ENCODE data around the gene KIRREL3.

DNA sequence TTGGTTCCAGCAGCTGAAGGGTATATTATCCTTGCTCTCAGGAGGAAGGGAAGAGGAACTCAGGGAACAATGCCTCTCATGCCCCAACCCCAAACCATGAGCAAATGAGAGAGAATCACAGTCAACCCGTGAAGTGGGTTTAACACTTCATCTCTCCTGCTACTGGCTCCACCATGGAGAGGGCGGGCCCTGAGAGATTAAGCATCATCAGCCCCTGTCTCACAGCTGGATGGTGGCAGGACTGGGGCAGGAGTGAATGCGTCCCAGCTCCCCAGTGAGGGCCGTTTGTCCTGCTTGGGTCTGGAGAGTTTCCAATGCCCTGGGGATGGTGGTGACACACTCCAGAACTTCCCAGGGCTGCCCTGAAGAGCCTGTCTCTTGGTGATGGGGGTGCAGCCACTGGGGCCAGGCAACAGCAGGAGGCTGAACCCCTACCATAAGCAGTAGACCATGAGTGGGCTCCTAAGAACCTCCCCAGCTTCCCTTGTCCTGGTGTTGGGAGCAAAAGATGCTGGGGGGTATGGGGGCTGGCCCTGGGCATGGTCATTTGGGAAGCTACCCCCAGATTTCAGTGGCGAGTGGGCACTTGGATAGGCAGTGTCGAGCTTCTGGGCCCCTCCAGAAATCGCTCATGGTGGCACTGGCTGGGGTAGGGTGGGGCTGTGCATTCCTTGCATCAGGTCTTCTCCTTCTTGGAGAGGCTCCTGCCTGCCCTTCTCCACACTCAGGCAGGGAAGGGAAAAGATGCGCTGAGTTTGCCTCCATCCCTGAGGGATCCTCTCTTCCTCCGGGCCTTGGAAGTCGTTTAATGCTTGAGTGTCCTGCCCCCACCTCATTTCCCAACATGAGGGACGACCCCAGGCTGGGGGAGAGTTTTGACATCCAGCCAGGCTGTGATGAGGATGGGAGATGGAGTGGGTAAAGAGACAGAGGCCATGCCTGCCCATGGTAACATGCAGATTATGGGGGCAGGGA, 487.5 kb downstream of the KIRREL3 start:
- TF ChIP-seq, protein P1, sequence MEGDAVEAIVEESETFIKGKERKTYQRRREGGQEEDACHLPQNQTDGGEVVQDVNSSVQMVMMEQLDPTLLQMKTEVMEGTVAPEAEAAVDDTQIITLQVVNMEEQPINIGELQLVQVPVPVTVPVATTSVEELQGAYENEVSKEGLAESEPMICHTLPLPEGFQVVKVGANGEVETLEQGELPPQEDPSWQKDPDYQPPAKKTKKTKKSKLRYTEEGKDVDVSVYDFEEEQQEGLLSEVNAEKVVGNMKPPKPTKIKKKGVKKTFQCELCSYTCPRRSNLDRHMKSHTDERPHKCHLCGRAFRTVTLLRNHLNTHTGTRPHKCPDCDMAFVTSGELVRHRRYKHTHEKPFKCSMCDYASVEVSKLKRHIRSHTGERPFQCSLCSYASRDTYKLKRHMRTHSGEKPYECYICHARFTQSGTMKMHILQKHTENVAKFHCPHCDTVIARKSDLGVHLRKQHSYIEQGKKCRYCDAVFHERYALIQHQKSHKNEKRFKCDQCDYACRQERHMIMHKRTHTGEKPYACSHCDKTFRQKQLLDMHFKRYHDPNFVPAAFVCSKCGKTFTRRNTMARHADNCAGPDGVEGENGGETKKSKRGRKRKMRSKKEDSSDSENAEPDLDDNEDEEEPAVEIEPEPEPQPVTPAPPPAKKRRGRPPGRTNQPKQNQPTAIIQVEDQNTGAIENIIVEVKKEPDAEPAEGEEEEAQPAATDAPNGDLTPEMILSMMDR (conservative IDR thresholded peaks at IDR 0.05; ENCODE audit: low read depth, low read length), result no peak
- TF ChIP-seq EZH2 (IDR thresholded peaks at IDR 0.05; ENCODE audit: low read length, unreplicated experiment) (no peak), EZH2phosphoT487 (IDR thresholded peaks at IDR 0.05; ENCODE audit: borderline replicate concordance, low read length) (no peak)

Data from PC-3 (cell line).